Pericardium fibroblast (primary cell): ENCODE measurements around the gene NEMP1. TPM values are rescaled to one million over a fixed set of nuclear protein-coding genes. Genes with fewer than 3 reads are reported as not detected.

Experiments used
- total RNA-seq: library from RNA; depleted of rRNA; stranded (reverse); fragments of >200 nt; gene quantifications from 2 replicates; pipeline ENCODE4 v1.2.3, GENCODE V29; 2015

Gene NEMP1
- total RNA-seq, result 2.6 and 4.4 TPM in 2 replicates

GRCh38 chr12:57078519-57079404 is at the start of gene NEMP1:
NEMP1 (minus strand) TSS chr12:57078791; CDS start chr12:57078745, 46 bp downstream.

GRCh38 chr12:57127726-57128518 is 49.3 kb upstream of the NEMP1 start, which contains the start of gene LRP1:
LRP1 (plus strand) TSS chr12:57128483; CDS start chr12:57128965, 482 bp downstream.

GRCh38 chr12:57111031-57111734 is 32.6 kb upstream of the NEMP1 start, which contains the start of gene STAT6:
STAT6 (minus strand) TSS chr12:57111362; CDS start chr12:57108278, 3,084 bp downstream.

GRCh38 chr12:57088354-57089270 is 10.0 kb upstream of the NEMP1 start, which contains the start of gene NAB2:
NAB2 (plus strand) TSS chr12:57089114; CDS start chr12:57089272, 158 bp downstream.

GRCh38 chr12:57049890-57050289 is 28.7 kb downstream of the NEMP1 start, which contains the start of gene MYO1A:
MYO1A (minus strand) TSS chr12:57050129; CDS start chr12:57048323, 1,806 bp downstream.

GRCh38 chr12:57016348-57016747 is 62.2 kb downstream of the NEMP1 start, which contains the start of gene TAC3:
TAC3 (minus strand) TSS chr12:57016529; CDS start chr12:57015797, 732 bp downstream.

GRCh38 chr12:57005980-57006808 is 72.4 kb downstream of the NEMP1 start, which contains the start of gene ZBTB39:
ZBTB39 (minus strand) TSS chr12:57006546; CDS start chr12:57004917, 1,629 bp downstream.

Other genes starting within 250 kb of the NEMP1 start
- gene SDR9C7, start 144.4 kb downstream of the NEMP1 start, total RNA-seq, result not detected in 2 replicates
- gene RDH16, start 121.2 kb downstream of the NEMP1 start, total RNA-seq, result not detected in 2 replicates
- 3.1 and 3.4 TPM in 2 replicates for gene ZBTB39, start 72.2 kb downstream of the NEMP1 start, total RNA-seq
- not detected in 2 replicates for gene TAC3, start 62.3 kb downstream of the NEMP1 start, total RNA-seq
- gene MYO1A, start 28.7 kb downstream of the NEMP1 start, total RNA-seq, result not detected in 2 replicates
- gene NAB2, start 10.3 kb upstream of the NEMP1 start, total RNA-seq, result 51.7 and 61.9 TPM in 2 replicates
- 85.1 and 89.0 TPM in 2 replicates for gene STAT6, start 32.6 kb upstream of the NEMP1 start, total RNA-seq
- gene LRP1, start 49.7 kb upstream of the NEMP1 start, total RNA-seq, result 323 and 558 TPM in 2 replicates
- gene LRP1-AS, start 68.8 kb upstream of the NEMP1 start, total RNA-seq, result not detected in 2 replicates
- gene NXPH4, start 138.0 kb upstream of the NEMP1 start, total RNA-seq, result 12.1 and 14.1 TPM in 2 replicates
- gene SHMT2, start 150.9 kb upstream of the NEMP1 start, total RNA-seq, result 169 and 252 TPM in 2 replicates
- gene STAC3, start 172.4 kb upstream of the NEMP1 start, total RNA-seq, result 1.6 TPM in 1 of 2 replicates, not detected in the other